Left ventricle myocardium inferior (tissue), 1 donor: ENCODE measurements around the gene ACTC1. TPM values are rescaled to one million over a fixed set of nuclear protein-coding genes. Genes with fewer than 3 reads are reported as not detected.

ENCODE experiments used
- DNase-seq: peaks from one replicate; pipeline ENCODE4 v3.0.0-alpha.2; 2020
- H3K27ac ChIP-seq: fragments of 200-600 bp; replicated peaks from 2 replicates; pipeline ENCODE4 v1.8.0; 2021
- H3K27me3 ChIP-seq: fragments of 200-600 bp; 2 replicates; pipeline ENCODE4 v1.8.0; 2021; ENCODE audit warnings: low read depth
- H3K36me3 ChIP-seq: fragments of 200-600 bp; 2 replicates; pipeline ENCODE4 v1.8.0; 2021
- H3K4me1 ChIP-seq: fragments of 200-600 bp; 2 replicates; pipeline ENCODE4 v1.8.0; 2021
- H3K4me3 ChIP-seq: fragments of 200-600 bp; 2 replicates; pipeline ENCODE4 v1.8.0; 2021; ENCODE audit warnings: mild to moderate bottlenecking, moderate library complexity
- H3K9me3 ChIP-seq: fragments of 200-600 bp; replicated peaks from 2 replicates; pipeline ENCODE4 v1.8.0; 2021
- intact Hi-C: fragments of 100-400 bp; cut with micrococcal nuclease; formaldehyde crosslinking; loops from one replicate; pipeline ENCODE4 v1.11.0; 2022
- total RNA-seq: library from RNA; stranded (reverse); fragmentation: NEBNext Ultra II Directional; extraction: Animal tissue kit (Norgen Biotek cat#: 25700); gene quantifications from one replicate; pipeline ENCODE4 v1.2.1, GENCODE V29; 2021
- TF ChIP-seq, protein P1 (sequence below): fragments of 200-600 bp; IDR thresholded peaks from 2 replicates; pipeline ENCODE4 v1.8.0; 2021; ENCODE audit warnings: antibody characterized with exemption, mild to moderate bottlenecking, borderline replicate concordance
- donor health status: DM: no; HTN: yes; CAD: no; lungs with severe emphysema.

Gene ACTC1
- total RNA-seq, 1 donor from 2014 or later = 13,225 TPM

- Histone ChIP-seq H3K4me3 (no peak overlapping the region), H3K27me3 (peaks cover 55% of the 10 kb centered on the region), H3K4me1 (peaks cover 11% of the 10 kb centered on the region), H3K9me3 (no peaks in the 10 kb centered on the region), H3K36me3 (no peaks in the 10 kb centered on the region), H3K27ac (no peak overlapping the region)
- TF ChIP-seq, protein P1, sequence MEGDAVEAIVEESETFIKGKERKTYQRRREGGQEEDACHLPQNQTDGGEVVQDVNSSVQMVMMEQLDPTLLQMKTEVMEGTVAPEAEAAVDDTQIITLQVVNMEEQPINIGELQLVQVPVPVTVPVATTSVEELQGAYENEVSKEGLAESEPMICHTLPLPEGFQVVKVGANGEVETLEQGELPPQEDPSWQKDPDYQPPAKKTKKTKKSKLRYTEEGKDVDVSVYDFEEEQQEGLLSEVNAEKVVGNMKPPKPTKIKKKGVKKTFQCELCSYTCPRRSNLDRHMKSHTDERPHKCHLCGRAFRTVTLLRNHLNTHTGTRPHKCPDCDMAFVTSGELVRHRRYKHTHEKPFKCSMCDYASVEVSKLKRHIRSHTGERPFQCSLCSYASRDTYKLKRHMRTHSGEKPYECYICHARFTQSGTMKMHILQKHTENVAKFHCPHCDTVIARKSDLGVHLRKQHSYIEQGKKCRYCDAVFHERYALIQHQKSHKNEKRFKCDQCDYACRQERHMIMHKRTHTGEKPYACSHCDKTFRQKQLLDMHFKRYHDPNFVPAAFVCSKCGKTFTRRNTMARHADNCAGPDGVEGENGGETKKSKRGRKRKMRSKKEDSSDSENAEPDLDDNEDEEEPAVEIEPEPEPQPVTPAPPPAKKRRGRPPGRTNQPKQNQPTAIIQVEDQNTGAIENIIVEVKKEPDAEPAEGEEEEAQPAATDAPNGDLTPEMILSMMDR = no peak
- intact Hi-C loops = no loop called here
- DNase-seq = no peak
Measured at GRCh38 chr15:34759347-34759746, 36.0 kb downstream of the ACTC1 start.

- intact Hi-C loops = no loop called here
- Histone ChIP-seq H3K27ac (no peak overlapping the region), H3K27me3 (peaks cover 74% of the 10 kb centered on the region), H3K9me3 (no peaks in the 10 kb centered on the region), H3K36me3 (no peaks in the 10 kb centered on the region), H3K4me1 (peaks cover 13% of the 10 kb centered on the region), H3K4me3 (no peak overlapping the region)
- TF ChIP-seq, protein P1 = no peak
- no peak for DNase-seq
Measured at GRCh38 chr15:34757262-34757661, 38.1 kb downstream of the ACTC1 start.

- no peaks in the 10 kb centered on the region for H3K36me3 ChIP-seq
- intact Hi-C loops = no loop called here
- TF ChIP-seq, protein P1 = no peak
- peaks cover 77% of the 10 kb centered on the region for H3K27me3 ChIP-seq
- H3K9me3 ChIP-seq = no peaks in the 10 kb centered on the region
- no peak overlapping the region for H3K27ac ChIP-seq
- peak overlapping the region; percentile 62 for H3K4me3 ChIP-seq
- H3K4me1 ChIP-seq = peaks cover 13% of the 10 kb centered on the region
- DNase-seq = no peak
Measured at GRCh38 chr15:34755419-34755773, 40.0 kb downstream of the ACTC1 start.

DNA sequence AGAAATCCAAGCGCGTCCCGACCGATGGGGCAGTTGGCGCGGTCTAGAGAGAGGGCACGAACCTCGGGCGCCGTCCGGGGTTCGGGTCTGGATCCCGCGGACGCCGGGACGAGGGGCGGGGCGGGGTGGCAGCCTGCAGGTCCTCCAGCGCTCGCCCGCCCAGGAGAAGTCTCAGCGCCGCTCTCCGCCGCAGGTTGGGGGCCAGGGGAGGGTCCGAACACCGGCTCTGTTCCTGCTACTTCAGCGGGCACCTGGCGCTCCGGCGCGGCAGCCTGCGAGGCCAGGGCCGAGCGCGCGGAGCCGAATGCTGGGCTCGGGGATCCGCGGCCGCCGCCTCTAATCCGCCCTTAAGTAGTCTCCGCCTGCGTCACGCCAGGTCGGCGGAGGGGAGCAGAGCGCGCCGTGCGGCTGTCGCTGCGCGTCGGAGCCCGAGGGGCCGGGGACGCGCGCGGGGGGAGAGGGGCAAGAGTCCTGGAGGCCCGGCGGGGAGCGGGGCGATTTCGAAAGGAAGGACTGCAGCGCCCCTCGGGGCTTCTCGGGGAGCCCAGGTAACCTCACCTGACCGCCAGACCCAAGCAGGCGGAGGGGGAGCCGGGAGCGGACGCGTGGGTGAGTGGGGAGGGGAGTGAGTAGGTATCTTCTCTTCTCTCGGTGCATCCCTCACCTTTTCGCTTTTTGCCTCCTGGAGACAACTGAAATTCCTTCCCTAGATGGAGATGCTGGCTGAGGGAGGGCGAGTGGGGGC, 40.5 kb downstream of the ACTC1 start, which contains the start of gene GJD2:
Gene GJD2, minus strand, starts transcription at position 325 of the 745 bp plus-strand sequence. CDS start 510 bp downstream, outside the sequence.
- TF ChIP-seq, protein P1 = no peak
- DNase-seq = no peak
- Histone ChIP-seq H3K27ac (no peak within 1 kb of the TSS), H3K36me3 (no peaks in the 10 kb centered on the region), H3K4me1 (peaks cover 13% of the 10 kb centered on the region), H3K9me3 (no peaks in the 10 kb centered on the region), H3K27me3 (peaks cover 77% of the 10 kb centered on the region), H3K4me3 (peak within 1 kb of the TSS; percentile 62)
- intact Hi-C loops = no loop called here

DNA sequence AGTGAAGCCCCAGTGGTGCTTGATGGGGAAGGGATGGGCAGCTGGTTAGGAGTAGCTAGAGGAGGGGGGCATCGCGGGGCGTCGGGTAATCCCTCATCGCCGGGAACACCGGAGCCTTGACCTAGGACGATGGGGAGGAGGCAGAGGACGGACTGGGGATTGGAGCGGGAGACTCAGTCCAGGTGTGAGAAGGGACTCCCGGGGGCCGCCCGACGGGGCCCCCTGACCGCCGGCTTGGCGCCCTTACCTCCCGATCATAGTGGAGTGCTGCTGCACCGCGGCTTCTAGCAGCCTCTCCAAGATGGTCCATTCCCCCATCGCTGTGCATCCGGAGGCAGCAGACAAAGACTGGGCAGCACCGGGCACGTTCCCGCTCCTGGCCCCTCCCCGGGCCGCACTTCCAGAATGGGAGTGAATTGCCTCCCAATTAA, 41.2 kb downstream of the ACTC1 start:
- peaks cover 77% of the 10 kb centered on the region for H3K27me3 ChIP-seq
- H3K27ac ChIP-seq = no peak overlapping the region
- TF ChIP-seq, protein P1 = no peak
- H3K4me3 ChIP-seq = peak overlapping the region; percentile 62
- no peaks in the 10 kb centered on the region for H3K9me3 ChIP-seq
- no peak for DNase-seq
- intact Hi-C loops = no loop called here
- peaks cover 13% of the 10 kb centered on the region for H3K4me1 ChIP-seq
- no peaks in the 10 kb centered on the region for H3K36me3 ChIP-seq
